Neural progenitor cell (in vitro differentiated cells): ENCODE data around the gene EOLA1. TPM values are rescaled to one million over a fixed set of nuclear protein-coding genes. Genes with fewer than 3 reads are reported as not detected.

Experiments
- DNase-seq: peaks from one replicate; pipeline ENCODE4 v3.0.0-alpha.2; 2016; ENCODE audit warnings: low spot score
- H2AFZ ChIP-seq: fragments of 200-600 bp; sonication (generic); replicated peaks from 2 replicates; pipeline ENCODE4 v1.6.1; 2016; ENCODE audit warnings: antibody characterized with exemption
- H3F3A ChIP-seq: fragments of 200-600 bp; sonication (generic); 2 replicates; pipeline ENCODE4 v1.6.1; 2016; ENCODE audit warnings: antibody characterized with exemption, low read depth
- H3K27ac ChIP-seq: fragments of 200-600 bp; sonication (generic); 2 replicates; pipeline ENCODE4 v1.5.1; 2016; ENCODE audit warnings: mild to moderate bottlenecking
- H3K27me3 ChIP-seq: fragments of 200-600 bp; sonication (generic); 2 replicates; pipeline ENCODE4 v1.6.1; 2016; ENCODE audit warnings: mild to moderate bottlenecking, moderate library complexity
- H3K36me3 ChIP-seq: fragments of 200-600 bp; sonication (generic); 2 replicates; pipeline ENCODE4 v1.5.1; 2016
- H3K4me1 ChIP-seq: fragments of 200-600 bp; sonication (generic); 2 replicates; pipeline ENCODE4 v1.6.1; 2016; ENCODE audit warnings: mixed run types
- H3K4me2 ChIP-seq: fragments of 200-600 bp; sonication (generic); 2 replicates; pipeline ENCODE4 v1.6.1; 2016
- H3K4me3 ChIP-seq: fragments of 200-600 bp; sonication (generic); 2 replicates; pipeline ENCODE4 v1.5.1; 2016
- H3K79me2 ChIP-seq: fragments of 200-600 bp; sonication (generic); 2 replicates; pipeline ENCODE4 v1.6.1; 2016; ENCODE audit warnings: low read depth
- H3K9ac ChIP-seq: fragments of 200-600 bp; sonication (generic); 2 replicates; pipeline ENCODE4 v1.6.1; 2016
- H3K9me3 ChIP-seq: fragments of 200-600 bp; sonication (generic); 2 replicates; pipeline ENCODE4 v1.5.1; 2016; ENCODE audit warnings: low read depth
- H4K20me1 ChIP-seq: fragments of 200-600 bp; sonication (generic); 2 replicates; pipeline ENCODE4 v1.6.1; 2016; ENCODE audit warnings: low read depth
- H3K27ac Mint-ChIP-seq: 3 replicates; pipeline ENCODE4 v1.8.0; 2021; ENCODE audit warnings: mixed read lengths
- H3K27me3 Mint-ChIP-seq: 2 replicates; pipeline ENCODE4 v1.8.0; 2022; ENCODE audit warnings: low read depth, mild to moderate bottlenecking, inconsistent platforms, moderate library complexity, mixed read lengths; ENCODE audit not compliant: insufficient read depth
- H3K36me3 Mint-ChIP-seq: 3 replicates; pipeline ENCODE4 v1.8.0; 2021; ENCODE audit warnings: mixed read lengths
- H3K4me1 Mint-ChIP-seq: 3 replicates; pipeline ENCODE4 v1.8.0; 2021; ENCODE audit warnings: mixed read lengths
- H3K4me3 Mint-ChIP-seq: 3 replicates; pipeline ENCODE4 v1.8.0; 2021; ENCODE audit warnings: mild to moderate bottlenecking, moderate library complexity, mixed read lengths
- H3K9me3 Mint-ChIP-seq: 3 replicates; pipeline ENCODE4 v1.8.0; 2020; ENCODE audit warnings: mixed read lengths
- EZH2 ChIP-seq: fragments of 200-600 bp; sonication (generic); IDR thresholded peaks from 2 replicates; pipeline ENCODE4 v1.6.1; 2017; ENCODE audit warnings: antibody characterized with exemption, mild to moderate bottlenecking, moderate library complexity
- EZH2phosphoT487 ChIP-seq: fragments of 200-600 bp; sonication (generic); IDR thresholded peaks from 2 replicates; pipeline ENCODE4 v1.6.1; 2017; ENCODE audit warnings: antibody characterized with exemption
- total RNA-seq: library from RNA; depleted of rRNA; stranded (reverse); fragments of >200 nt; gene quantifications from 2 replicates; pipeline ENCODE4 v1.2.3, GENCODE V29; 2015; ENCODE audit warnings: low replicate concordance
- TF ChIP-seq, protein P1 (sequence below): fragments of 200-600 bp; sonication (generic); IDR thresholded peaks from 2 replicates; pipeline ENCODE4 v1.5.1; 2017; ENCODE audit warnings: antibody characterized with exemption, mild to moderate bottlenecking

Gene EOLA1
- 3.5 and 7.5 TPM in 2 replicates for total RNA-seq

DNA sequence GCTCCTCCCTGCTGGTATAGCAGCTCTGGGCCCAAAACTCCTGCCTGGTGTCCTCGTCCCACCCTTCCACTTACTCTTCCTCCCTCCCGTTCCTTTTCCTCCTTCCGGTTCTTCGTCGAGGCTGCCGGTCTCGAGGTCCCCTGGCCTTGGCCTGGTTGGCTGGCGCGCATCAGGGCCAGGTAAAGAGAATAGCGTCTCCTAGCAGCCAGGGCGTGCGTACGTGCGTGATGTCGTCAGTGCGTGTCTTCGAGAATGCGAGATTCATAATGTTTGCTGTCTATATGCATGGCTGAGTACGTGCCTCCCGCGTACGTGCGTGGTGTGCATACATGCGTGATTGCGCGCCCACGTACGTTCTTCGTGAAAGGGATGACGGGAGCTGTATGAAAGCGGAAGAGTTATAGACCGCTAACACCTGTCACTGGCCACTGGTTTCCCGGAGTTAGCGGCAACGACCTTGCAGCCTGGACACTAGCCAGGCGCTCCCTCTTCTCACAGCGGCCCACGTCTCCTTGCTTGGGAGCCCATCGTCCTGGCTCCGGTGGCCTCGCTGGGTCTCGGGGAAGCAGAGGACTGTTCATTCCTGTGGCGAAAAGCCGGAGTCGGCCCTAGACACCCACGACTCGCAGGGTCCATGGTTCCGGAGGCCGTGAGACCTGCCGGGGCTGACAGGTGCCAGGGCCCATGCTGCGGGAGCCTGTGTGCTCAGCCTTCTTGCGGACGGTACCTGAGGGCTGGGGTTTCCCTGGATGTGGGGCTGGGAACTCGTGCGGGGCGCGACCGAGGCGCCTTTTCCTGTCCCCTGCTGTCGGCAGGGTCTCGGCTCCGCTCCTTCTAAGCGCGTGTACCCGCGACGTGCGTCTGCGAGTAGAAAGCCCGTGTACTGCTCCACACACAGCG is at the start of gene EOLA1:
EOLA1 (plus strand) TSS at position 392 of the 900 bp plus-strand sequence. CDS start 4,619 bp downstream, outside the sequence.
- Mint-ChIP-seq H3K27ac (peak within 1 kb of the TSS; percentile 92), H3K4me1 (peaks cover 4% of the 10 kb centered on the region)

DNA sequence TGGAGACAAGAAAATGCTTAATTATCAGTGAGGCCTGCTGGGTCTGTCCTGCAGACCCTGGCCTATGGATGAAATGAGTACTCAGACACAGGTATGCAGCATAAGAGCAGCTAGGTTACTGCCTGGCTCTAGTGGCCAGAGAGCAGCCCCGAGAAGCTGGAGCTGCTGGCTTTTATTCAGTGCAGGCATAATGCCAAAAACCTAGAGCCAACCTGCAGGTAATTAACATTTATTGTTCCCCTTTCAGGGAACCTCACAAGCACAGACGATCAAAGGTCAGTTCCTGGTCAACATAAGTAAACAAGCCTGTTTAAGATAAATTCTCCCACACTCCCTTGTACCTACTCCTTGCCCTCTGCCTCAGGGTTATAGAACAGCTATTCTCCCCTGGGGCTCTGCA is 49.0 kb upstream of the EOLA1 start:
- no peaks in the 10 kb centered on the region for H3K79me2 ChIP-seq
- no peak overlapping the region for H3K9ac ChIP-seq
- Mint-ChIP-seq H3K27ac (no peak overlapping the region), H3K27me3 (no peaks in the 10 kb centered on the region), H3K9me3 (peaks cover 2% of the 10 kb centered on the region), H3K4me1 (no peaks in the 10 kb centered on the region), H3K4me3 (no peak overlapping the region), H3K36me3 (peaks cover 21% of the 10 kb centered on the region)
- H3K36me3 ChIP-seq = no peaks in the 10 kb centered on the region
- no peak overlapping the region for H3K27ac ChIP-seq
- TF ChIP-seq EZH2phosphoT487 = no peak
- TF ChIP-seq, protein P1, sequence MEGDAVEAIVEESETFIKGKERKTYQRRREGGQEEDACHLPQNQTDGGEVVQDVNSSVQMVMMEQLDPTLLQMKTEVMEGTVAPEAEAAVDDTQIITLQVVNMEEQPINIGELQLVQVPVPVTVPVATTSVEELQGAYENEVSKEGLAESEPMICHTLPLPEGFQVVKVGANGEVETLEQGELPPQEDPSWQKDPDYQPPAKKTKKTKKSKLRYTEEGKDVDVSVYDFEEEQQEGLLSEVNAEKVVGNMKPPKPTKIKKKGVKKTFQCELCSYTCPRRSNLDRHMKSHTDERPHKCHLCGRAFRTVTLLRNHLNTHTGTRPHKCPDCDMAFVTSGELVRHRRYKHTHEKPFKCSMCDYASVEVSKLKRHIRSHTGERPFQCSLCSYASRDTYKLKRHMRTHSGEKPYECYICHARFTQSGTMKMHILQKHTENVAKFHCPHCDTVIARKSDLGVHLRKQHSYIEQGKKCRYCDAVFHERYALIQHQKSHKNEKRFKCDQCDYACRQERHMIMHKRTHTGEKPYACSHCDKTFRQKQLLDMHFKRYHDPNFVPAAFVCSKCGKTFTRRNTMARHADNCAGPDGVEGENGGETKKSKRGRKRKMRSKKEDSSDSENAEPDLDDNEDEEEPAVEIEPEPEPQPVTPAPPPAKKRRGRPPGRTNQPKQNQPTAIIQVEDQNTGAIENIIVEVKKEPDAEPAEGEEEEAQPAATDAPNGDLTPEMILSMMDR = no peak
- no peak for TF ChIP-seq EZH2
- no peak for DNase-seq
- H3K4me2 ChIP-seq = no peak overlapping the region
- H3K4me1 ChIP-seq = no peaks in the 10 kb centered on the region
- no peak overlapping the region for H2AFZ ChIP-seq
- H3K9me3 ChIP-seq = no peaks in the 10 kb centered on the region
- no peaks in the 10 kb centered on the region for H4K20me1 ChIP-seq
- H3K27me3 ChIP-seq = no peaks in the 10 kb centered on the region
- no peaks in the 10 kb centered on the region for H3F3A ChIP-seq
- no peak overlapping the region for H3K4me3 ChIP-seq

More for the DNA sequence above, at the start of gene EOLA1:
- TF ChIP-seq EZH2 = no peak
- TF ChIP-seq EZH2phosphoT487 = no peak
- TF ChIP-seq, protein P1 = no peak
- Histone ChIP-seq H3K79me2 (no peaks in the 10 kb centered on the region), H3K4me1 (no peaks in the 10 kb centered on the region), H3K4me2 (peak within 1 kb of the TSS; percentile 80), H3K27me3 (no peaks in the 10 kb centered on the region), H3K4me3 (peak within 1 kb of the TSS; percentile 65), H2AFZ (peak within 1 kb of the TSS; percentile 17), H3F3A (peaks cover 8% of the 10 kb centered on the region), H3K9ac (no peak within 1 kb of the TSS), H3K27ac (no peak within 1 kb of the TSS), H3K9me3 (no peaks in the 10 kb centered on the region), H4K20me1 (no peaks in the 10 kb centered on the region), H3K36me3 (no peaks in the 10 kb centered on the region)
- Mint-ChIP-seq H3K4me3 (peak within 1 kb of the TSS; percentile 91), H3K9me3 (peaks cover 8% of the 10 kb centered on the region), H3K36me3 (peaks cover 2% of the 10 kb centered on the region), H3K27me3 (peaks cover 2% of the 10 kb centered on the region)
- no peak for DNase-seq

DNA sequence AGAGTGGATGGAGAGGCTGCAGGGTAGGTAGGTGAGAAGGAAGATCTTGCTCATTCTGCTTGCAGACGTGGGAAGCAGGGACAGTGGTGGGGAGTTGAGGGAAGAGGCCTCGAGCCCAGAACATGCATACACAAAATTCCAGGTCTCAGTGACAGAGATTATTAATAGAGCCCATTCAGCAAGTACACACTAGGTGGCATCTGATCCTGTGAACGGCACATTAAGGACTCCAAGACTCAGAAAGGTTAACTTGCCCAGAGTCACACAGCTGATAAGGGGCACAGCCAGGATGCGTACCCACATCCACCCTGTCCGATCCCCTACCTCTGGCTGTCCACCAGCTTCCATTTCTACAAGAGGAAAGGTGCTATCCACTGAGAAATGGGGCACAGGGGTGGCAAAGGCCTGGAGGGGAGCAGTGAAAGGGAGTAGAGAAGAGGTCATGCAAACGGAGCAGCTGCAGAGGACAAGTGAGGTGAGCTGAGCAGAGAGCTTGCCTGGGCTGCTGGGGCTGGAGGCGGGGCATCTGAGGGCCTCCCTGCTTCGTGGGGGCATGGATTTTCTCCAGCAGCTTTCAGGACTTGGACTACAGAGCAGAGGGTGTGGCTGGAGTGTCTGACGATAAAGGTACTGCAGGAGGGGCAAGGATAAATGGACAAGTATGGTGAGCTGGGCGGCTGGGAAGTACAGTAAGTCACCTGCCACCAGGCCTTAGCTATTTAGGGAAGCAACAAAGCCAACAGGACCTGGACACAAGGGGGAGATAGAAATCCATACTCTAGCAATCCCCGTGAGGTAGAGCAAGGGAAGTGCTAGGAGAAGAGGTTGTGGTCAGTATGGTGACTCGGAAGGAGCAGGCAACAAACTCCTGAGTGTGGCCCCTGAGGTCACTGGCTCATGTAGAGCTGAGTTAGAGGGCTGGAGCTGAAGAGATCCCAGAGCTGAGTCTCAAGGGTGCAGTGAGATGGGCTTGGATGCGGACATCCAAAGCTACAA is 46.9 kb upstream of the EOLA1 start:
- Mint-ChIP-seq H3K27me3 (no peaks in the 10 kb centered on the region), H3K9me3 (peaks cover 2% of the 10 kb centered on the region), H3K36me3 (peaks cover 19% of the 10 kb centered on the region), H3K4me3 (no peak overlapping the region), H3K27ac (no peak overlapping the region), H3K4me1 (no peaks in the 10 kb centered on the region)
- Histone ChIP-seq H3K27ac (no peak overlapping the region), H3K27me3 (no peaks in the 10 kb centered on the region), H3F3A (no peaks in the 10 kb centered on the region), H3K4me1 (no peaks in the 10 kb centered on the region), H3K9me3 (no peaks in the 10 kb centered on the region), H3K36me3 (no peaks in the 10 kb centered on the region), H4K20me1 (no peaks in the 10 kb centered on the region), H3K4me3 (no peak overlapping the region), H3K9ac (no peak overlapping the region), H2AFZ (no peak overlapping the region), H3K4me2 (no peak overlapping the region), H3K79me2 (no peaks in the 10 kb centered on the region)
- DNase-seq = no peak
- TF ChIP-seq EZH2 = no peak
- TF ChIP-seq, protein P1 = no peak
- no peak for TF ChIP-seq EZH2phosphoT487
